K562 (cell line): Measurements from ENCODE around the gene PPDPF. TPM values are rescaled to one million over a fixed set of nuclear protein-coding genes. Genes with fewer than 3 reads are reported as not detected.

Experiments used
- ATAC-seq: fragments of 200-7000 bp; cut with Tn5 transposase; 3 replicates; pipeline ENCODE4 v1.9.1; 2020; ENCODE audit warnings: moderate library complexity
- BruUV-seq: library from RNA; stranded (reverse); fragments of 400-500 nt; replicated peaks from 2 replicates; lab custom pipeline; 2021; lab: Mats Ljungman, UMichigan
- CTCF ChIA-PET: fragments of 300-600 bp; formaldehyde crosslinking; extraction: SDS; loops from one replicate; lab custom pipeline; 2021; ENCODE audit warnings: low intra/inter-chr PET ratio; lab: Yijun Ruan, JAX
- POLR2A ChIA-PET: fragments of 300-600, 350-650 bp; sonication (Branson Sonifier 250); formaldehyde crosslinking; extraction: SDS; loops from one replicate; lab custom pipeline; 2021; ENCODE audit warnings: antibody characterized with exemption, inconsistent platforms; lab: Yijun Ruan, JAX
- DNase-seq, 4 experiments: peaks; one replicate each; pipeline versions ENCODE4 v3.0.0 to v3.0.0-alpha.2; 2011 to 2018; ENCODE audit warnings: low spot score in 3 of 4, mixed read lengths in 3 of 4; ENCODE audit errors: extremely low read depth in 1 of 4
- FAIRE-seq: peaks from 2 replicates; lab custom pipeline; 2011; peaks lifted over from hg19 to GRCh38; lab: Jason Lieb, UNC
- H2AFZ ChIP-seq: 2 replicates; pipeline ENCODE4 v1.6.0; 2011; ENCODE audit warnings: low read depth, low read length, control low read depth, inconsistent platforms
- H3K27ac ChIP-seq: fragments of 200-600 bp; 3 replicates; pipeline ENCODE4 v1.8.0; 2011; ENCODE audit warnings: low read depth, mild to moderate bottlenecking, control low read depth, inconsistent platforms, low read length, moderate library complexity, mixed read lengths; ENCODE audit errors: extremely low read depth
- H3K27me3 ChIP-seq, 2 experiments: fragments of 300-600 bp in 1 of 2; 2 replicates in 1 of 2; 3 replicates in 1 of 2; pipeline versions ENCODE4 v1.6.0 to v1.8.0; 2011; ENCODE audit warnings: inconsistent platforms in 2 of 2, low read length in 2 of 2, mild to moderate bottlenecking in 1 of 2, mixed read lengths in 1 of 2, moderate library complexity in 1 of 2; ENCODE audit not compliant: control insufficient read depth in 2 of 2, insufficient read depth in 2 of 2
- H3K36me3 ChIP-seq: fragments of 300-600 bp; 3 replicates; pipeline ENCODE4 v1.8.0; 2011; ENCODE audit warnings: mild to moderate bottlenecking, low read length, inconsistent platforms; ENCODE audit not compliant: control insufficient read depth, insufficient read depth
- H3K4me1 ChIP-seq, 2 experiments: fragments of 200-600 bp in 1 of 2; replicated peaks in 1 of 2; 2 replicates in 1 of 2; 3 replicates in 1 of 2; pipeline versions ENCODE4 v1.5.1 to v1.8.0; 2011; ENCODE audit warnings: inconsistent platforms in 2 of 2, low read length in 2 of 2, mild to moderate bottlenecking in 1 of 2, mixed read lengths in 1 of 2, moderate library complexity in 1 of 2; ENCODE audit not compliant: control insufficient read depth in 2 of 2, insufficient read depth in 2 of 2
- H3K4me2 ChIP-seq: 2 replicates; pipeline ENCODE4 v1.6.1; 2011; ENCODE audit warnings: low read length, control low read depth, inconsistent platforms, mixed read lengths; ENCODE audit not compliant: insufficient read depth
- H3K4me3 ChIP-seq: fragments of 200-600 bp; sonication (generic), shearing (Covaris generic); 2 replicates; pipeline ENCODE4 v1.5.1; 2016; ENCODE audit warnings: control low read depth, inconsistent platforms
- H3K79me2 ChIP-seq: fragments of 200-600 bp; 3 replicates; pipeline ENCODE4 v1.8.0; 2011; ENCODE audit warnings: low read length, inconsistent platforms; ENCODE audit not compliant: control insufficient read depth, insufficient read depth
- H3K9ac ChIP-seq, 2 experiments: 2 replicates each; pipeline versions ENCODE4 v1.6.0 to v1.6.1; 2011; ENCODE audit warnings: low read depth in 2 of 2, low read length in 2 of 2, control low read depth in 1 of 2, inconsistent platforms in 1 of 2, mild to moderate bottlenecking in 1 of 2, mixed read lengths in 1 of 2; ENCODE audit not compliant: insufficient read depth in 1 of 2
- H3K9me1 ChIP-seq: one replicate; pipeline ENCODE4 v1.6.0; 2011; ENCODE audit warnings: inconsistent platforms, mild to moderate bottlenecking, low read length, moderate library complexity; ENCODE audit not compliant: control insufficient read depth, insufficient read depth
- H3K9me3 ChIP-seq: replicated peaks from 2 replicates; pipeline ENCODE4 v1.5.1; 2011; ENCODE audit warnings: low read depth, low read length, inconsistent platforms; ENCODE audit not compliant: control insufficient read depth, insufficient read depth
- H4K20me1 ChIP-seq: replicated peaks from 2 replicates; pipeline ENCODE4 v1.6.1; 2011; ENCODE audit warnings: low read length, inconsistent platforms, mixed read lengths; ENCODE audit not compliant: control insufficient read depth, insufficient read depth
- KLF13 ChIP-seq: fragments of 450-650 bp; IDR thresholded peaks from 2 replicates; pipeline ENCODE4 v1.6.1; 2016; ENCODE audit warnings: missing genetic modification characterization, low read depth, mild to moderate bottlenecking, missing compliant biosample characterization, moderate library complexity, borderline replicate concordance
- POLR2AphosphoS5 ChIP-seq: IDR thresholded peaks from 2 replicates; pipeline ENCODE4 v1.6.1; 2011; ENCODE audit warnings: mild to moderate bottlenecking, low read depth, low read length, moderate library complexity; ENCODE audit not compliant: control insufficient read depth, insufficient read depth
- RUNX1 ChIP-seq: sonication (generic); IDR thresholded peaks from 2 replicates; pipeline ENCODE4 v1.6.1; 2016; ENCODE audit warnings: antibody characterized with exemption, low read depth
- SPI1 ChIP-seq: IDR thresholded peaks from 2 replicates; pipeline ENCODE4 v1.6.1; 2011; ENCODE audit warnings: low read depth, low read length, control low read depth, borderline replicate concordance
- ZNF24 ChIP-seq: fragments of 450-650 bp; IDR thresholded peaks from 2 replicates; pipeline ENCODE4 v1.6.1; 2016
- WGBS: fragments of 100-300 bp; shearing (Covaris generic); methylation state at CpG from one replicate; pipeline ENCODE4 v1.1.6; 2016; ENCODE audit warnings: low coverage, mixed read lengths; ENCODE audit not compliant: insufficient coverage; ENCODE audit errors: missing lambda C conversion rate; 5-methylcytosine and 5-hydroxymethylcytosine counted together
- in situ Hi-C: fragments of 300-500 bp; cut with MboI; formaldehyde crosslinking; loops from 4 replicates; pipeline ENCODE4 v1.15.0; 2018; ENCODE audit warnings: inconsistent platforms, mixed read lengths
- intact Hi-C: fragments of 100-400 bp; cut with micrococcal nuclease; formaldehyde crosslinking; loops from 2 replicates; pipeline ENCODE4 v1.14.2; 2022
- polyA plus RNA-seq, 8 experiments: library from polyadenylated mRNA; depleted of rRNA in 4 of 8; stranded (reverse) in 5 of 8; unstranded in 3 of 8; fragments of >200 nt; fragmentation: Nextera tagmentation in 2 of 8; fragmentation: Illumina TruSeq in 1 of 8; extraction: Ambion mirVana in 2 of 8; extraction: Trizol in 1 of 8; gene quantifications; 2 replicates each; pipeline versions ENCODE4 v1.2.1 to v1.2.3, GENCODE V29; 2011 to 2014; ENCODE audit warnings: inconsistent platforms in 1 of 8, missing spikeins in 1 of 8
- total RNA-seq, 7 experiments: library from RNA; depleted of rRNA in 6 of 7; stranded (reverse); fragments of >200 nt in 6 of 7; fragmentation: Illumina TruSeq in 2 of 7; extraction: Trizol in 2 of 7; gene quantifications; 2 replicates each; pipeline versions ENCODE4 v1.2.1 to v1.2.3, GENCODE V29; 2011 to 2021; ENCODE audit warnings: low replicate concordance in 1 of 7
- TF ChIP-seq, protein P1 (sequence below): fragments of 450-650 bp; formaldehyde crosslinking; IDR thresholded peaks from 2 replicates; pipeline ENCODE4 v1.4.0; 2020; ENCODE audit warnings: mild to moderate bottlenecking
- TF ChIP-seq, protein P2 (sequence below): sonication (generic); IDR thresholded peaks from 2 replicates; pipeline ENCODE4 v1.6.1; 2016
- TF ChIP-seq, protein P3 (sequence below): sonication (generic); formaldehyde crosslinking; IDR thresholded peaks from 2 replicates; pipeline ENCODE4 v1.4.0; 2020; ENCODE audit warnings: mild to moderate bottlenecking, missing genetic modification reagents
- TF ChIP-seq, protein P4 (sequence below): IDR thresholded peaks from 2 replicates; pipeline ENCODE4 v1.6.1; 2012; ENCODE audit warnings: low read depth, low read length, improper control_type of control experiment, borderline replicate concordance
- TF ChIP-seq, protein P5 (sequence below), 2 experiments: fragments of 450-650 bp in 1 of 2; sonication (generic) in 1 of 2; formaldehyde crosslinking in 1 of 2; IDR thresholded peaks in 1 of 2; conservative IDR thresholded peaks in 1 of 2; 2 replicates each; pipeline versions ENCODE4 v1.6.1 to v1.8.1; 2016 to 2023; ENCODE audit warnings: mild to moderate bottlenecking in 2 of 2, moderate library complexity in 2 of 2, inconsistent platforms in 1 of 2, missing genetic modification reagents in 1 of 2

The PPDPF gene
- total and polyA plus RNA-seq, 9 of the 15 experiments (the other 6 are each of a cell fraction or from before 2014, with no cell fraction given): 0.77 to 233 (median 10.5) TPM

DNA sequence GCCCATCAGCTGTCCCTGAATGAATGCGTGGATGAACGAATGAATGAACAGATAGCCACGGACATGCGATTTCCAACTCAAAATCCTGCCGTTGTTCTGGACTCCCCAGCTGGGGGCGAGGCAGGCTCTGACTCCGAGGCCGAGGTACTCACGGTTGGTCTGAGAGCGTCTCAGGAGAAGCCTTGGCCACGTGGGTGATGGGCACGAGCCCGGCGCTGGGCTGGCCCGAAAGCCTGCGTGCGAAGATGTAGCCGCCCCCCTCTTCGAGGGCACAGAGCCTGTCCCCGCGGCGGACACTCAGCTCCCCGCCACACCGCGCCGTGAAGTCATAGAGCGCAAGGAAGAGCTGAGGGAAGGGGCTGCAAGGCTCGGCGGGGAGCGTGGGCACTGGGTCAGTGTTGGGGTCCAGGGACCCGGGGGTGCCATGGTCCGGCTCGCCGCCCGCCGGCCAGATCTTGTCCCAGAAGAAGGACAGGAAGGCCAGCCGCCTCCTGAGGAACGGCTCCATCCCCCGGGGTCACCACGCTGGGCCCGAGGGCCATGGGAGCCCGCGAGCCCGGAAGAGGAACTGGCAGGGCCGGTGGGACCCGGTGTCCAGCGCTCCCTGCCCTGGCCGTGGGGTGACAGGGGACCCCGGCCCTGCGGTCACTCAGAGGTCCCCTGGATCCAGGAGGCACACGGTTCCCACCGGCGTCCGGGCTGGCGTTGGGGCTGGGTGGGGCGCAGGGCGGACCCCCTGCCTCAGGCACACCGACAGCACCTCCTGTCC is 26.6 kb downstream of the PPDPF start:
- ATAC-seq: no peak
- ChIA-PET CTCF (no interaction called here), POLR2A (interaction anchor here (0.7 to 1.5 kb wide), 3 partner anchors 8 to 148 kb away, joined by 3 to 5 read pairs (median 3); partner anchors contain the start of gene PPDPF)
- H4K20me1 ChIP-seq: no peaks in the 10 kb centered on the region
- TF ChIP-seq, protein P1, sequence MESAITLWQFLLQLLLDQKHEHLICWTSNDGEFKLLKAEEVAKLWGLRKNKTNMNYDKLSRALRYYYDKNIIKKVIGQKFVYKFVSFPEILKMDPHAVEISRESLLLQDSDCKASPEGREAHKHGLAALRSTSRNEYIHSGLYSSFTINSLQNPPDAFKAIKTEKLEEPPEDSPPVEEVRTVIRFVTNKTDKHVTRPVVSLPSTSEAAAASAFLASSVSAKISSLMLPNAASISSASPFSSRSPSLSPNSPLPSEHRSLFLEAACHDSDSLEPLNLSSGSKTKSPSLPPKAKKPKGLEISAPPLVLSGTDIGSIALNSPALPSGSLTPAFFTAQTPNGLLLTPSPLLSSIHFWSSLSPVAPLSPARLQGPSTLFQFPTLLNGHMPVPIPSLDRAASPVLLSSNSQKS (CRISPR knock-in tag): no peak
- peak; percentile 95 for TF ChIP-seq ZNF24
- TF ChIP-seq KLF13: no peak
- no peak for TF ChIP-seq RUNX1
- TF ChIP-seq, protein P2, sequence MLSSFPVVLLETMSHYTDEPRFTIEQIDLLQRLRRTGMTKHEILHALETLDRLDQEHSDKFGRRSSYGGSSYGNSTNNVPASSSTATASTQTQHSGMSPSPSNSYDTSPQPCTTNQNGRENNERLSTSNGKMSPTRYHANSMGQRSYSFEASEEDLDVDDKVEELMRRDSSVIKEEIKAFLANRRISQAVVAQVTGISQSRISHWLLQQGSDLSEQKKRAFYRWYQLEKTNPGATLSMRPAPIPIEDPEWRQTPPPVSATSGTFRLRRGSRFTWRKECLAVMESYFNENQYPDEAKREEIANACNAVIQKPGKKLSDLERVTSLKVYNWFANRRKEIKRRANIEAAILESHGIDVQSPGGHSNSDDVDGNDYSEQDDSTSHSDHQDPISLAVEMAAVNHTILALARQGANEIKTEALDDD: no peak
- 0 out of 2 replicates have a peak, but pooled peaks have one; percentile 25 for TF ChIP-seq SPI1
- no peak for TF ChIP-seq POLR2AphosphoS5
- TF ChIP-seq, protein P3, sequence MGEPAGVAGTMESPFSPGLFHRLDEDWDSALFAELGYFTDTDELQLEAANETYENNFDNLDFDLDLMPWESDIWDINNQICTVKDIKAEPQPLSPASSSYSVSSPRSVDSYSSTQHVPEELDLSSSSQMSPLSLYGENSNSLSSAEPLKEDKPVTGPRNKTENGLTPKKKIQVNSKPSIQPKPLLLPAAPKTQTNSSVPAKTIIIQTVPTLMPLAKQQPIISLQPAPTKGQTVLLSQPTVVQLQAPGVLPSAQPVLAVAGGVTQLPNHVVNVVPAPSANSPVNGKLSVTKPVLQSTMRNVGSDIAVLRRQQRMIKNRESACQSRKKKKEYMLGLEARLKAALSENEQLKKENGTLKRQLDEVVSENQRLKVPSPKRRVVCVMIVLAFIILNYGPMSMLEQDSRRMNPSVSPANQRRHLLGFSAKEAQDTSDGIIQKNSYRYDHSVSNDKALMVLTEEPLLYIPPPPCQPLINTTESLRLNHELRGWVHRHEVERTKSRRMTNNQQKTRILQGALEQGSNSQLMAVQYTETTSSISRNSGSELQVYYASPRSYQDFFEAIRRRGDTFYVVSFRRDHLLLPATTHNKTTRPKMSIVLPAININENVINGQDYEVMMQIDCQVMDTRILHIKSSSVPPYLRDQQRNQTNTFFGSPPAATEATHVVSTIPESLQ: no peak
- TF ChIP-seq, protein P4, sequence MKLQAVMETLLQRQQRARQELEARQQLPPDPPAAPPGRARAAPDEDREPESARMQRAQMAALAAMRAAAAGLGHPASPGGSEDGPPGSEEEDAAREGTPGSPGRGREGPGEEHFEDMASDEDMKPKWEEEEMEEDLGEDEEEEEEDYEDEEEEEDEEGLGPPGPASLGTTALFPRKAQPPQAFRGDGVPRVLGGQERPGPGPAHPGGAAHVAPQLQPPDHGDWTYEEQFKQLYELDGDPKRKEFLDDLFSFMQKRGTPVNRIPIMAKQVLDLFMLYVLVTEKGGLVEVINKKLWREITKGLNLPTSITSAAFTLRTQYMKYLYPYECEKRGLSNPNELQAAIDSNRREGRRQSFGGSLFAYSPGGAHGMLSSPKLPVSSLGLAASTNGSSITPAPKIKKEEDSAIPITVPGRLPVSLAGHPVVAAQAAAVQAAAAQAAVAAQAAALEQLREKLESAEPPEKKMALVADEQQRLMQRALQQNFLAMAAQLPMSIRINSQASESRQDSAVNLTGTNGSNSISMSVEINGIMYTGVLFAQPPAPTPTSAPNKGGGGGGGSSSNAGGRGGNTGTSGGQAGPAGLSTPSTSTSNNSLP: no peak
- TF ChIP-seq, protein P5, sequence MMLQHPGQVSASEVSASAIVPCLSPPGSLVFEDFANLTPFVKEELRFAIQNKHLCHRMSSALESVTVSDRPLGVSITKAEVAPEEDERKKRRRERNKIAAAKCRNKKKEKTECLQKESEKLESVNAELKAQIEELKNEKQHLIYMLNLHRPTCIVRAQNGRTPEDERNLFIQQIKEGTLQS (IDR thresholded peaks at IDR 0.05): no peak
- TF ChIP-seq, protein P5 (CRISPR knock-in tag; conservative IDR thresholded peaks at IDR 0.05): no peak
- no peak overlapping the region for H3K27ac ChIP-seq
- no peaks in the 10 kb centered on the region for H3K36me3 ChIP-seq
- in situ Hi-C loops: no loop called here
- H3K4me2 ChIP-seq: no peak overlapping the region
- peaks cover 0 to 38% of the 10 kb centered on the region in 2 experiments; a peak in 4 of 5 replicates for H3K27me3 ChIP-seq
- DNase-seq: no peak
- WGBS: 21% methylated on average over 42 of the region's 58 CpGs
- H3K4me3 ChIP-seq: no peak overlapping the region
- intact Hi-C loops: no loop called here
- BruUV-seq: no TSS peak
- H3K79me2 ChIP-seq: no peaks in the 10 kb centered on the region
- H3K4me1 ChIP-seq: peaks cover 0 to 67% of the 10 kb centered on the region in 2 experiments; a peak in 3 of 5 replicates
- H2AFZ ChIP-seq: no peak overlapping the region; the same call in 1 of the 2 replicates
- H3K9me1 ChIP-seq: no peaks in the 10 kb centered on the region
- peak overlapping the region in 1 of 2 experiments; percentile 35; a peak in 1 of 4 replicates for H3K9ac ChIP-seq
- no peak for FAIRE-seq
- H3K9me3 ChIP-seq: no peaks in the 10 kb centered on the region
